GM10266 (cell line): ENCODE measurements around the gene MTMR2.
"Not testable (repeated sequence)": the region's sequence is repeated elsewhere in the genome, so short reads cannot be mapped to it uniquely, and the experiment has no call there.

Source experiments
- DNase-seq: peaks from one replicate; pipeline ENCODE4 v3.0.0; 2012; ENCODE audit errors: extremely low spot score
- CTCF ChIP-seq: IDR thresholded peaks from 2 replicates; pipeline ENCODE4 v1.5.1; 2012; ENCODE audit warnings: mild to moderate bottlenecking, low read depth; ENCODE audit not compliant: control insufficient read depth, insufficient read depth; ENCODE audit errors: missing control alignments

Gene MTMR2

GRCh38 chr11:95886462-95886861, 37.4 kb downstream of the MTMR2 start:
- no peak for TF ChIP-seq CTCF
- DNase-seq, result no peak

DNA sequence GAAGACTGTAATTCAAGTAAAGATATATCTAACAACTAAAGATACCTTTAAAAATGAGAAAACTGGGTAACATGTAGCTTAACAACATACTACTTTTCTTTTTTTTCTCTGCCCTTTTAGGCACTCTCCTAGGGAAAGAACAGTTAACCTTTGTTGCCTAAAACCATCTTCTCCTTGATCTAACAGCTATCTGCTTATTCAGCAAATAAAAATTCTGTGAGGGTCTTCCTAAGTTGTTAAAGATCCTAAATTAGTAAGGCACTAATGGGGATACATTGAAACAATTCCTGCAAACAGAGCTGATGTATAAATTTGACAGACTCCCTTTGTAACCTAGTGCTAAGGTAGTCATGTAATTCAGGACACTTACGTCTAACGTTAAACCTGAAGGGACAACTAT, 39.1 kb downstream of the MTMR2 start:
- TF ChIP-seq CTCF, result no peak
- DNase-seq, result no peak

GRCh38 chr11:95884376-95884775, 39.5 kb downstream of the MTMR2 start:
- TF ChIP-seq CTCF, result no peak
- DNase-seq, result no peak

DNA sequence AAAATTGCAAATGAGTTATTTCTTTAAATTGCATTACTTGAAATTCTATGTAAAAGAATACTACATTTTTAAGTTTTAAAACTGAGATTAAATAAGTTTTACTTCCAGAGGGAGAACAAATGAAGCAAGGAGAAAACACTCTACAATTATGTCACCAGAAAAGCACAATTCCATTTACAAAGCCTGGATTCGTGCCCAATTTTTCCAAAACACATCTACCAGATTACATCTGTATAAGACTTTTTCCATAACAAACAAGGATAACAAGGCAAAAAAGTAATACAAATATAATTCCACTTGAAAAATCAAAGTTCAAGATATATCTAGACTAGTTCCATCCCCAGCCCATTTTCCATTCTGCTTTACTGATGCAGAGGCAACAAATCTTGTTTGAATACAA, 40.5 kb downstream of the MTMR2 start:
- DNase-seq, result no peak
- TF ChIP-seq CTCF, result no peak

DNA sequence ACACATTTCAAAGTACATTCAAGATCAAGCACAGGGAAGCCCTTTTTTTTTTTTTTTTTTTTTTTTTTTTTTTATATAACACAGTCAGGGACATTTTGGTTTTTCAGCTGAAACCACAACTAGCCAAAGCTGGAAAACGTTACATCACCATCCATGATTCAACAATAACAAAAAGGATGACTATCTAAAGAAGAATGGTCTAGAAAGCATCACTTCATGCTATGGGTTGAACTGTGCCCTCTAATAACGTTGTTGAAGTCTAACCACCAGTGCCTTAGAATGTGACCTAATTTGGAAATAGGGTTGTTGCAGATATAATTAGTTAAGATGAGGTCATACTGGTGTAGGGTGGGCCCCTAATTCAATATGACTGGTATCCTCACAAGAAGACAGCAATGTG, 46.6 kb downstream of the MTMR2 start:
- no peak for TF ChIP-seq CTCF
- DNase-seq, result no peak

- DNase-seq, result not testable (repeated sequence)
Observed at GRCh38 chr11:95870877-95871276, 53.0 kb downstream of the MTMR2 start.

DNA sequence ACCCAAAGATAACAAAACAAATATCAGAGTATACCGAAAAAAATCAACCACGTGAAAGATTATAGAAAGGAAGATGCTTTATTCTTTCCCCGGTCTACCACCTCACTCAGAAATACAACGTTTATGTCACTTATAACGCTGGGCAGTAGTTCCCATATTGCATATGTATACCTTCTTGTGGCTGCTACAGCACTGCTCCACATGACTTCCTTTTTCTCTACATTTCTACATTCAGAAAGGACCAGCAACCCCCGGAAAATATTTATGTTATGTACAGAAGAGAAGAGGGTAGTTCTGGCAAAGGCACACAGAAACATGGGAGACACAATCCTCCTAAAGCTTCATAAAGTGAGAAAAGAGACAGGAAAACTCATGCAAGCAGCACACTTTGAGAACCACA, 56.8 kb downstream of the MTMR2 start:
- TF ChIP-seq CTCF, result no peak
- no peak for DNase-seq

DNA sequence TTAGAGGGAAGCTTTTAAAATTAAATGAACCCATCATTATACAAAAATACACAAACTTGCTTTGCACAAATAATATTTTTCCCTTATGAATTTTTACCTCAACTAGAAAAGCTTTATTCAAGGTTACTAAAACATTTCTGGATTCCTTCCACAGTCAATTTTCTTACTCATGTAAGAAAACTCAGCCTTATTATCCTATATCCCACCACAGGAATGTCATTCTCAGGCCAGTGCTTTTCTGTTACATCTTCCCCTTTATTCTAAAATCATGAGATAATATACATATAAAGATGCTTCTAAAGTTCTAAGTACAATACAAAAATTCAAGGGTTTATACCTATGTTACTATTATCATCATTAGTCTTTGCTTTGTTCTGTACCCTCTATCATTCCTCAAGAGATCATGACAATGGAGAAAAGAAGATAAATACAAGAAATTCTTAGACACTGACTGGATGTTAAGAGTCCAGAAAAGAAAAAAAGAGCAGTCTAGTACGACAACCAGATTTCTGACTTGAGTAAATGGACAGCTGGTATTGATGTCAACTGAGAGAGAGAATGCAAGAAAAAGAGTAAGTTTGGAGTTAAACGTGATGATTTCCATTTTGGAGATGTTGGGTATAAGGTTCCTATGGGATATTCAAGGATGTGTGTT, 60.3 kb downstream of the MTMR2 start:
- TF ChIP-seq CTCF, result no peak
- DNase-seq, result no peak

- not testable (repeated sequence) for DNase-seq
Observed at GRCh38 chr11:95860024-95860423, 63.9 kb downstream of the MTMR2 start.

GRCh38 chr11:95854362-95854761, 69.5 kb downstream of the MTMR2 start:
- DNase-seq, result not testable (repeated sequence)
